Activated naive CD4-positive, alpha-beta T cell treated with anti-CD3 and anti-CD28 coated beads, Interleukin-2, amount 10 ng/mL, durations not matched to agents 7 days and 5 days (primary cell): ENCODE data around the gene TMEM244.

Experiments
- CTCF ChIA-PET: fragments of 350-600 bp; sonication (Branson Sonifier 250); formaldehyde crosslinking; loops from one replicate; lab custom pipeline; 2021; ENCODE audit warnings: antibody characterized with exemption; lab: Charles Lee
- DNase-seq: peaks from one replicate; pipeline ENCODE4 v3.0.0-alpha.2; 2020
- H3K27ac Mint-ChIP-seq: one replicate; pipeline ENCODE4 v1.8.0; 2021; ENCODE audit warnings: mild to moderate bottlenecking, moderate library complexity, mixed read lengths
- H3K27me3 Mint-ChIP-seq: one replicate; pipeline ENCODE4 v1.8.0; 2021; ENCODE audit warnings: mild to moderate bottlenecking, mixed read lengths
- H3K36me3 Mint-ChIP-seq: one replicate; pipeline ENCODE4 v1.8.0; 2021; ENCODE audit warnings: mixed read lengths
- H3K4me1 Mint-ChIP-seq: one replicate; pipeline ENCODE4 v1.8.0; 2021; ENCODE audit warnings: mixed read lengths
- H3K4me3 Mint-ChIP-seq: one replicate; pipeline ENCODE4 v1.8.0; 2021; ENCODE audit warnings: mild to moderate bottlenecking, moderate library complexity, mixed read lengths
- H3K9me3 Mint-ChIP-seq: one replicate; pipeline ENCODE4 v1.8.0; 2021; ENCODE audit warnings: mixed read lengths

Gene TMEM244

DNA sequence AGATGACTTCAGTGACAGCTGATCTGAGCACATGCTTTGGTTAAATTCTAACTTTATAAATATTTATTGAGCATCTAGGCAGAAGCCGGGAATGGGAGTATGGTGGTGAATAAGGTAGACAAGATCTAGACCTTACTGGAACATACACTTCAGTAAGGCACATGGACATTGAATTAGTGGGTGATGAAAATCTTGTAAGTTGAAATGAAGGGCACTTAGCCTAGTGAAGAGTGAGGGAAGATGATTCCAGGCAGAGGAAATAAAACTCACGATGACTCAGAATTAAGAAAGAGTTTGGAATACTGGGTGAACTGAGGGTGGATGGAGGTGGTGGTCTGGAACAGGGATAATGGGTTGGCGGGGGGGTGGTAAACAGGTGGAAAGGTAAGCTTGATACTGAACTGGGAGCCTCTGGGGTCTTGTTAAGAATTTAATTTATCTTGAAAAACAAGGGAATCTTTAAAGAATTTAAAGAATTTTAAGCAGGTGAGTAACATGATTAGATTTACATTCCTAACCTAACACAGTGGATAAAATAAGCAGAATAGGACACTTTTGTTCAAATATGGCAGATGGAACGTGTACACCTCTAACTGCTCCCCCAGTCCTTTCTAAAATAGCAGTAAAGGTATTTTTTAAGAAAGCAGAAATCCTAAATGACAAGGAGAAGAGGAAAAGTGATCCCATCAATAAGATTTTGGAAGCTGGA is 75.9 kb downstream of the TMEM244 start:
- Mint-ChIP-seq H3K36me3 (no peaks in the 10 kb centered on the region), H3K9me3 (no peaks in the 10 kb centered on the region), H3K4me1 (no peaks in the 10 kb centered on the region), H3K4me3 (no peak overlapping the region), H3K27ac (no peak overlapping the region), H3K27me3 (peaks cover 13% of the 10 kb centered on the region)
- CTCF ChIA-PET = interaction anchor here (0.6 to 1.6 kb wide), 2 partner anchors 10 to 284 kb away, joined by 3 to 10 read pairs; no protein-coding TSS in a partner anchor
- no peak for DNase-seq
